ENCODE data around the gene ENOX1.

ENOX1 gene

DNA sequence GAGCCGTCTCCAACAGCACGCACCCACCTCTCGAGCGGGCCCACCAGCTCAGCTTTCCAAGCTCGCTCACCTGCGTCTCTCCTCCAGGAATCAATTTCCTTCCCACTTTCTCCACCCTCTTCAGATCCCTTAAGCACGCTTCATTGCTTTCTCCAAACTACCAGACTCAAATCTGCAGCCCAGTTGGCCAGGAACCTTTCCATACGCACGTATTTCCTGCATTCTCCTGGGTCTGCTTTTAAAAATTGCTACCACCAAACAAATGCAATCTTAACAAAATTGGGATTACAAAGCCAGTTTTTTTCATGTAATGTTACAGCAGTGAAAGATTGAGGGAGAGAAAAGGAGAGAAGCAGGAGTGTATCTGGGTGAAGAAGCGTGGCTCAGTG lies 1.5 kb downstream of the ENOX1 start:
- ATAC-seq: no peak

DNA sequence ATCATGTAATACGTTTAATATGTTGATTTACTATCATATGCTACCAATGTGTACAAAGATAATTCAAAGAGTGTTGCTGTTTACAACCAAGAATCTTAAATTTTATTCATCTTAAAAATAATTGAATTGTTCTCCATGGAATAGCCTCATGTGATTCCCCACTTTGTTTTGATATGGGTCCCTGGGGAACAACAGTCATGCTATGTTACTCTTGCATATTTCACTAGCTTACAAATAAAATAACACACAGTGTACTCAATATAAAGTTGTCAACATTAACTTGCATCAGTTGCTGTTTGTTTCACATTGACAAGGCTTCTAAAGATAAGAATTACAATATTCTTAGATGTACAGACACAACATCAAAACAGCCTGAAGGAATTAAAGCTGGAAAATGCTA lies 2.3 kb downstream of the ENOX1 start:
- ATAC-seq: no peak

DNA sequence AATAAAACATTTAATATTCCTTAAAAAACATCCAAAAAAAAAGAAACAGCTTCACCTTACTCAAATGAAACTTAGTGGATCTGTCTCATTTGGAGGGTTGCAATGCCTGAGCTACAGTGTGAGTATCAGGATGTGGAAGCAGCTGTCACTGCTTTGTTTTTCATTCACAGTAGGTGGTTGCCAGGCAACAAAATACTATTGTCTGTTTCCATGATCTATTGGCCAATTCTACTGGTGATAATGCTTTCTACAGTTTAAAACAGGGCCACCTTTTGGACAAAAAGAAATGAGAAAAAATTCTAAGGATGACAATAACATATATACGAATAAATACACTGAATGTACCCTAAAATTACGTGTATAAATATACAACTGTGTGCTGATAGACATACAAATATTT lies 3.0 kb downstream of the ENOX1 start:
- ATAC-seq: no peak

DNA sequence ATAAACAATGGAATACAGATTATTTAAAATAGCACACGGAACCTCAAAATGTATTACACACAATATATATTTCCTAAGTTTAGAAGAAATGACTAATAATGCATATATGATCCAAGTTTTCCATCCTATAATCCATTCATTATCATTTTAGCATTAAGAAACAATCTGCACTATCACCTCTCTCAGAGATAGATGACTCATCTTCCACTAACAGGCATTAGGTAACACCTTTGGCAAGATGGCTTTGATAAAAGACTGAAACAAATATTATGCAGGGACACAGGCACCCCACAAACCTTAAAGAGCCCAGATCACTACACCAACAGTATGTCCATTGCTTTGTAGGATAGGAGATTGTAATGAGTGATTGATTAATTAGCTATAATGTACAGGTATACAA lies 4.1 kb downstream of the ENOX1 start:
- no peak for ATAC-seq

DNA sequence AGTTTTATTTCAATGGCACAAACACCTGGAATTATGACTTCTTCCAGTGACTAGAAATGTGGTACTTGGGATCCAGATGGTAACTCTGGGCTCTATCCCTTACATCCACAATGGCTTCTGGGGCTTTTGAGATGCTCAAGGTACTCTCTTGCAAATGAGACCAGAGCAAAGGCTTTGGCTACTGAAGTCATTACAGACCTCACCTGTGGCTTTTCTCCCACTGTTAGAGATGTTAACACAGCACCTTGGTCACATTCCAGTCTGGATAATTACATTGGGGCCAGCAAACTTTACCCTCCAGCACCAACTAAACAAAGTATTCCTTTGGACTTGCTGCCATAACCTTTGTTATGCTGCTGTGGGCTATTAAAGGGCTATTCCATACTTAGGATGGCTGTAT lies 6.1 kb downstream of the ENOX1 start:
- ATAC-seq: no peak

DNA sequence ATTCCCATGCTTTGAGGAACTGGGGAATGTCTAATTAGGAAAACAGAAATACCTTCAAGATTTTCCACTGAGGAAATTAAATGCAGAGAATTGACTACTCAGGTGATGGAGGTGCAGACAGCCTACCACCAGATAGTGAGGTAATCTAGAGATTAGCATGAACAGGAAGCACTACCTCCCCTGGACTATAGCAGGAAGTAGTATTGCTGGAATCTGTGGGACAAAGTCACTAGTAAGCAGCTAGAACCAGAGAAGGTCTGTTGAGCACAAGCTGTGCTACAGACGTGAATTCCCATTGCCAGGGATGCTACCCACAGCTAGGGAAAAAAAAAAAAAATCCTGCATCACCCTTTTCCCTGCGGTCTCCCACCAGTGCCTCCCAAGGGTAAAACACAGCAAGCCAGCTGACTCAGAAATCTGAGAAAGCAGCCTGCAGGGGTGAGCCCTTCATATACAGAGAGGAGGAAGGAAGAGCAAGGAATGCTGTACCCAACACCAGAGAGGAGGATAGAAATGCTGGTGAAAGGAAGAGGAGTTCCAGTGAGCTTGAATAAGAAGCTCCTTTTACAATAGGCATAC lies 10.2 kb downstream of the ENOX1 start:
- ATAC-seq: no peak

DNA sequence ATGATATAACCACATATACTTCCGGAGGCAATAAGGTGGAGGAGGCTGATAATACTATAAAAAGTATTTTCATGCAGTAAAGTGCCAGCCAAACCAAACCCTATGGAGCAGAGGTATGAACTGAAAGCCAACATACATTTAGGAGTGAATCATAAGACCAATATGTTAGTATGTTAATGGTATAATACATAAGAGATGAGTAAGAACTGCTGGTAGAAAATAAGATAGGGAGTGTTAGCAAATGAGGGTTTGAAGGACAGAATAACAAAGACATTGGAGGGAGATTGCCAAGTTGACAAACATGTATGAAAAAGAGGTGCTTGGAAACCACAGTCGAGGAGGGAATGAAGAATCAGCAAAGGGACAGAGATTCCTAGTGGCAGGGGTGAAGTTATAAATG lies 10.8 kb downstream of the ENOX1 start:
- no peak for ATAC-seq

DNA sequence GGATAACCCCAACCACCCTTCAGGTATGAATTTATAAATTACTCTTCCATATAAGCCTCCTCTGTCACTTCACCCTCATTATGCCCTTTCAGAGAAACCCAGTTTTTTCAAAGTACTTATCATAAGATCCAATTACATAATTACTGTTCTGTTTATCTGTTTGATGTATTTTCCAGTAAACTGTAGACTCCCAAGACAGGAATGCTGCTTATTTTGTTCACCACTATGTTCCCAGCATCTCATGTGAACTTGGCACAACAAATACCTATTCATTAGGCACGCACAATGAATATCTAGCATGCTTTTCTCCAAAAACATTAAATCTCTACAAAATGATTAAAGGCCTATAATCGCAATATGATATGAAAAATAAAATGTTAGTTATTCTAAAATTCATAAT lies 13.2 kb downstream of the ENOX1 start:
- ATAC-seq: no peak

DNA sequence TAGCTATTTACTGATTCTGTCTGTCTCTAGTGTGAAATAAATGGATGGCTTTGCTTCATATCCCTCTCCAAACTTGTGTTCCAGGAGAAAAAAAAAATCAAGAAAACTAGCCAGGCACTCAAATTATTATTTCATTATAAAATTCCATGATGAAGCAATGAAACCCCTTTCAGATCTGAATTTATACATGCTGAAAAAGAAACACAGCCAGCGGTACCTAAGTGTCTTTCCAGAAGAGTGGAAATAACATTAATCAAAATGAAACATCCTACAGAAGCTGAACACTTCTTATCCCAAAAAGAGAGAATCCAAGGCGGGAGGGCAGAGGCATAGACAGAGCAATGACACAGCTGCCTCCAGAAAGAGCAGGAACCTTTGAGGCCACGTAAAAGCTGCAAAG lies 15.9 kb downstream of the ENOX1 start:
- no peak for ATAC-seq

DNA sequence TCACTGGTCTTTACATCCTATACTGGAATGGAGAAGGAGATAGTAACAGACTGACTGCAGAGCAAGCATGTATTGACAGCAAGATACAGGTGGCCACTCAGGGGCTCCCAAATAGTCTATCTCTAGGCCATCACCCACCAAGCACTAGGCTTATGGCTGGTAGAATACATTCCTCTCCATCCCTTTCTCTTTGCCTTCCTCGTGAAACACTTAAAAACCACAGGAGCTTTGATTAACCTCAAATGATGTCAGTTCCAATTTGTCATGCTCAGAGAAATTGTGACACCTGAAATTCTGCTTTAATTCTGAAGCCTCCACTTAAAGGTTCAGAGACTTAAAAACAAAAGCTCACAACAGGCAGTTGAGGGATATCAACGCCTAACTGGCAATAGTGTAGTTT lies 17.2 kb downstream of the ENOX1 start:
- no peak for ATAC-seq

DNA sequence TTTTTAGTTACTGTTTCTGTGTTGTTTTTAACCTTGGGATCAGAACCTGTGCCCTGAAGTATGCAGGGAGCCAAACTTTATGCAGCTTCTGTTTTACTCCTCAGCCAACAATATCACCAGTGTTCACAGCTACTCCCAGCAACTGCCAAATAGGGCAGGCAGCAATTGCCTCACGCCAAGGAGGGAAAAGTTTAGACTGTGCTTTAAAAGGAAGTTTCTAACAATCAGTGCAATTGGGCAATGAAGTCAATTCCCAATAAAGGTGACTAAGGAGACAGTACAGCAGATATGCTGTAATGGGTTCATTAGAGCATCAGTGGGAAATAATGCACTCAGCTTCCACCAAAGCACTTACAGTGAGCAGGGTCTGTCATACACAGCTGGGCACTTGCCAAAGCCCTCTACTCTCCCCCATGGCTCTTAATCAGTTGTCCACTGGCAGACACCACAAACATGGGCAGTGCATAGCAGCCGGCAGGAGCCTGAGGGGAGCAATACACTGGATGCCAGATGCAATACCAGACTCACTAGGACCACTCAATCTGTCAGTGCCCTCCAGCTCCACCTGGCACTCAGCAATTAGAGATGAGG lies 19.3 kb downstream of the ENOX1 start:
- ATAC-seq: no peak

DNA sequence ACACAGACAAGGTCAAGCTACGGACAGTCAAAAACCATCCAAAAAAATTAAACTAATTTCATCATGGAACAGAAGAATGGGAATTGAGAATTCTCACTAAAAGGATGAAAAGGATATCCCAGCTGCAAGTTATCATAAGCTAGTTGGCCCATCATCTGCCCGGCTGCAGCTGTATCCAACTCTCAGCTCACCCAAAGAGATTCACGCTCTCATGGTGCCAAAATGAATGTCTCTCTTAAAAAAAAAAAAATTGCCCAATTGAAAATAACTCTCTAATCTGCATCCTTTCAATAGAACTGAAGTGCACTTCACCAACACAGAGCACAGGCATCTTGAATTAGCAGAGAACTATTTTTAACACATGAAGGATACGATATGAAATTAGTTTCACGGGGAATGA lies 20.0 kb downstream of the ENOX1 start:
- ATAC-seq: no peak

DNA sequence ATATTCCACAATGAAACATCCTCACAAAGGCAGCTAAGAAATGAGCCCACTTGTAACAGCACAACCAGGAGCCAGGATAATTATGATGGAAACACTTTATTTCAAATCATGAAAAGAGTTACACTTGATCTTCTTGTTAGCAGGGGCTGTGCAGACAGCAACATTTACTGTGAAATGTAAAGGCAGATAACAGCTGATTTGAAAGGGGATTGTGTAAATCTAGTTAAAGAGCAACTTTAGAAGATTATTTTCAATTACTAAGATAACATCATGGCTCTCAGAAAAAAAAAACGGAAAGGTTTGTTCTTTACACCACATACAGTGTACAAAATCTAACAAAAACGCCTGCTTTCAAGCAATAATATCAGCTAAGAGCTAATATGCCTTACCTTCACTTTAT lies 22.4 kb downstream of the ENOX1 start:
- ATAC-seq: no peak

DNA sequence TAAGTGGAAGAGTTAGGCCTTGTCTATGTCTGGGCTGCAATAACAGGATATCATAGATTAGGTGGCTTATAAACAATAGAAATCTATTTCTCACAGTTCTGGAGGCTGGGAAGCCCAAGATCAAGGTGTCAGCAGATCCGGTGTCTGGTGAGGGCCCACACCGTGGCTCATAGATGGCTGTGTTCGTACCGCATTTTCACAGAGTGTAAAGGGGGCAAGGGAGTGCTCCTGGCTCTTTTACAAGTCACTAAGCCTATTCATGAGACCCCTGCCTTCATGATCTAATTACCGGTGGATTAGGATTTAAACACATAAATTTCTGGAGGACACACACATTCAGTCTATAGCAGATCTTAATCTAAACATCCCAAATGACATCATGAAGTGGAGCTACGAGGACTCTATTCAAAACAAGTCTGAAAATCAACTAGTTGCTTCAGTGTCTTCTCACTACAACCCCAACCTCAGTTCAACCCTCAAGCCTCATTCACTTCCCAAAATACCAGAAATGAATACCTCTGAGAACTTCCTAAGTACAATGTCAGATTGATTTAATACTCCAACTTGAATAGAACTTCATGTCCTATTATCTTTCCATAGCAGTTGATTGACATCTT lies 23.5 kb downstream of the ENOX1 start:
- no peak for ATAC-seq

DNA sequence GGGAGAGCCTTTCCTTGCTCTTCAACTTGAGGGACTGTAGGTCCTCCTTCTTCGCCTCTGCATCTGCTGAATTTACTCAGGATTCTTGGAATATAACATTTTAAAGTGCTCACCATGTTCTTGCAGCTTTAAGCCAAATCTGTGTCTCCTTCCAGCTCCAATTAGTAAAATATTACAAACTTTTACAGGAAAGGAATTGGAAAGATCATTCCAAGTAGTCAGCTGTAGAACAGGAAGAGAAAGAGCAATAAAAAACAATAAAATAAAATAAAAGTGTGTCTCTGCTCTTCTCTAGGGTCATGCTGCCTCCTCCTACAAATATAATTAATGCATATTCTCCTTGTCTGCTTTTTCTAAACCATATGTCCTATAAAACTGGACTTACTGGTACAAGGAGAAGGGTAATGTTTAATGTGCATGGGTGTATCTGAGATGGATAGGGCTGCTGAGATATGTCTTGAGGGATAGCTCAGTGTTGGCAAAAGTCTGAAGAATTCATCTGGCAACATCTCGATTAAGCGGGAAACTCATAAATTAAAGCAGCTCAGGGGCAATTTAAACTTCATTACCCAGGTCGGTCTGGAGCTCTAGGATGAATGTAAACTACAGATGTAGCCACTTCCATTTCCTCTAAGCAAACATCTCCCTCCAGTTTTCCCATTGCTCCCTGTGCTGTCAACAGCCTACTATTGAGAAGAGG lies 25.0 kb downstream of the ENOX1 start:
- no peak for ATAC-seq

DNA sequence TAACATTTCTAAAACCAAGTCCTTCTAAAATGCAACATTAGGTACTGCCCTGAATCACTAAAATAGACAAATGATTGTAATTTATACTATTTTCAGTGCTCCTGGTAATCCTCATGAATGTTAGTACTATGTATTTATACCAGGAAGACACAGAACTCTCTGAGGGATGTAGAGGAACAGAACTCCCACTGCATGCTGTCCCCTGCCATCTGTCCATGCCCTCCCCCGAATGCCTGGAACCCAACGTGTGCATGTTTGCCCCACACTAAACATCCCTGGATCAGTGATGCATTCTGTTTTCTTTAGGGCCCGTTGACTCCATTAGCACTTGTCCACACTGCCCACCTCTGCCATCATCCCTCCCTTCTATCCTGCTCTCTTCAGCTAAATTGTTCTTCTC lies 26.5 kb downstream of the ENOX1 start:
- no peak for ATAC-seq

DNA sequence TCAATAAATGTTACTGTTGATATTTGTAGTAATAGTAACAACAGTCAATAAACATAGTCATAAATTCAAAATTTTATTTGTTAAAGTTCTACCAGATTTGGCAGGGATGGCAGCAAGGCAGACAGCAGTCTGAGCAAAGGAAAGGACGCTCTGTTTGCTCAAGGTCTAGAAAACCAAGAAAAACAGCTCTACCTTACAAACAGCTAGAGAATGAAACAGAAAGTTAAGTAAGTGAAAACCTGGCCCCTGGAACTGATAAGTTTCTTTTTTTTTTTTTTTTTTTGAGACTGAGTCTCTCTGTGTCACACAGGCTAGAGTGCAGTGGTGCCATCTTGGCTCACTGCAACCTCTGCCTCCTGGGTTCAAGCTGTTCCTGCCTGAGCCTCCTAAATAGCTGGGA lies 27.9 kb downstream of the ENOX1 start:
- no peak for ATAC-seq

DNA sequence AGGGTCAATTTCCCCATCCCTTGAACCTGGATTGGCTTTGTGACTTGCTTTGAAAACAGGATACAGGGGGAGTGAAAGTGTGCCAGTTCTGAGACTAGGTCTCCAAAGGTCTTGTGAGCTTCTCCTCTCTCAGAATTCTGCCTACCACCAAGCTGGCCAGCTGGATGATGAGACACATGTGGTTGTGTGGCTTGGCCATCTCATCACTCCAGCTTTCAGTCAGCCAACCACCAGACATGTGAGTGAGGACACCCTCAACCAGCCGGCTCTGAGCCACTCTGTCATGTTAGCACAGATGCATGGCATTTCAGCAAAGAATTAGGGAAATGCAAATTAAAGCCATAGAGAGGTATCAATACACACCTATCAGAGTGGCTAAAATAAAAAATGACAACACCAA lies 29.5 kb downstream of the ENOX1 start:
- no peak for ATAC-seq

DNA sequence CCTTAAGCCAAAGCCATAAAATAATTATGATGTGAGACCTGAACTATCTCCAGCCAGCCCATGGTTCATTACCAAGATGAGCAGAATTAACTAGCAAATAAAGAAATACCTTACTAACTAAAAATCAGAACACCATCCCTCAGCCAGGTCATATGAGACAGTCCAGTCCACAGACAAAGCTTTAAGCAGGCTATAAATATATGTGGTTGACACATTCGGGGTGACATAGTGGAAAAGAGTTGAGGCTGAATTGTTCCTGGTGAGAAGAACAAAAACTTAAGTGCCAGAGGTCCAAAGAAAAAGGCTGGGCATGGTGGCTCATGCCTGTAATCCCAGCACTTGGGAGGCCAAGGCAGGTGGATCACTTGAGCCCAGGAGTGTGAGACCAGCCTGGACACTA lies 30.9 kb downstream of the ENOX1 start:
- no peak for ATAC-seq

DNA sequence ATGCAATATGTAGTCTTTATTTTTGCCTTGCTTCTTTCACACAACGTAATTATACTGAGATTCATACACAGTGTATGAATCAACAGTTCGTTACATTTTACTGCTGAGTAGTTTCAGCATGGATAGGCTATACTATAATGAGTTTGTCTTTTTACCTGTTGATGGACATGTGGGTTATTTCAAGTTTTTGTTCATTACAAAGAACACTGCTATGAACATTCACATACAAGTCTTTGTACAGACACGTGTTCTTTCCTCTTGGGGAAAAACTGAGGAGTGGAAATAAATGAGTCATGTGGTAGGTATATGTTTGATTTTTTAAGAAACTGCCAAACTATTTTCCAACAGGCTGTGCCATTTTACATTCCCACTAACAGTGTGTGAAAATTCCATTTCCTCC lies 35.1 kb downstream of the ENOX1 start:
- no peak for ATAC-seq

DNA sequence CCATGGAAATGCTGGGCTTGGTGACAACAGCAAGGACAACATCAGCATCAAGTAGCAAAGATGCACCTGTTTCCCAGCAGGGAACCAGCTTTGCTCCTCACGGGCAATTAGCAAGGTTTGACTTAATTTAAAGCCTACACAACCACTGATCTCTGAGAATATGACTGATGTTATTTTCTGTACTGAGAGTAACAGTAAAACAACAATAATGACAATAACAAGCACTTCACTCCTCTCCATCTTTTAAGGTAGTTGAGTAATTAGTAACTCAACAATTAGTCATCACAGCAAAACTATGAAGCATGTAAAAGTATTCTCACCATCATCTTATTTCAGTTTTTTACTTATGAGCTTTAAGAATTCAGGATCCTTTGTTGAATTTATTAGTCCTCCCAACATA lies 37.3 kb downstream of the ENOX1 start:
- ATAC-seq: peak; percentile 27 to 32

DNA sequence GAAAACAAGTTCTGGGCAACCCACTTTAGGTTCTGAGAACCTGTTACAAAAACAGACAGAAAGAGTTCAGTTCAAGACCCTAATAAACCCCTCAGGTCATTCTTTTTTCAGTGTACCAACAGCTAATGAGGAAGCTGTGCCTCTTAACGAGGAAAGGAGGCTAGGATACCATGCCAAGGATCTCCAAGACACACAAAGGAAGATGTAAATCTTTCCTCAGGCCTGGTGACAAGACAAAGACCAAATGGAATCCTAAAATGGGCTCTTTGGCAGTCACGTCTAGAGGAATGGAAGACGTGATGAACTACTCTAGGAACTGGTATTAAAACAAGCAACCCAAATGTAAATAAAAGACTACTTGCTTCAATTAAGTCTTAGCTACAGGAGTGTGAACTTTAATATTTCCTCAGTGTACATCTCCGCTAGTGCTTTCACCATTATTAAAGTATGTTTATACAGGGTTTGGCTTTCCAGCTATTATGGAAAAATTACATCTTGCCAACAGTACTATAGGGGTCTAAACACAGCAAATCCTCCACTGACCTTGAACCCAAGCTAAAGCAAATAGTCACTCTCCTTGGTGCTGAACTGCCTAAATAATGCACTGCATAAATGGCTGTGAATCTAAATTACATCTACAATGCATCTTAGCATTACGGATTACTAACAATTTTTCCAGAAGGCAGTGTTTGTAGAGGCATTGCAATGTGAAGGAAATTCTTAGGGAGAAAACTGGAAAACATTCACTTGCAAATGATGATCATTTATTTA lies 42.3 kb downstream of the ENOX1 start:
- no peak for ATAC-seq

DNA sequence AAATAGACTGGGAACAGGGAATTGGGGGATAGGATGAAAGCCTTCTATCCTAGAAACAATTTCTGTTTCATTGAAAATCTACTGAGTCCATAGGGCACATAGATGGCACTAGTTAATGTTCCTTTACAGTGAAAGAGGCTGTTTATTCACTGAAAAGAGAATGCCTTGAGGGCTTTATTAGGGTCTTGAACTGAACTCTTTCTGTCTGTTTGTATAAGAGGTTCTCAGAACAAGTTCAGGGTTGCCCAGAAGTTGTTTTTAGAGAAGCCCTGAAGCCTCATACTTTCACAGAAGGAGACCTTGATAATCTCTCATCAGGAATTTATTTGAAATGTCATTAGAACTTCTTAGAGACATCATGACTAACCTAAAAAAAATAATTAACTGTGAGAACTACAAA lies 43.9 kb downstream of the ENOX1 start:
- ATAC-seq: no peak
